Spleen (tissue), 11 donors: Measurements from ENCODE around the gene LTC4S. TPM values are rescaled to one million over a fixed set of nuclear protein-coding genes. Genes with fewer than 3 reads are reported as not detected.

Source experiments
- DNase-seq: peaks from one replicate; pipeline ENCODE4 v3.0.0-alpha.2; 2020
- H3K27ac ChIP-seq, 8 donors: fragments of 200-600 bp; sonication (generic) in 7 of 8; 1 replicate in 4 of 8; 2 replicates in 4 of 8; pipeline versions ENCODE4 v1.5.0 to v1.8.0; 2016 to 2021; ENCODE audit warnings: inconsistent platforms in 4 of 8, mild to moderate bottlenecking in 4 of 8, moderate library complexity in 1 of 8
- H3K27me3 ChIP-seq, 7 donors: fragments of 200-600 bp; sonication (generic) in 6 of 7; replicated peaks in 1 of 7; 1 replicate in 4 of 7; 2 replicates in 3 of 7; pipeline versions ENCODE4 v1.5.0 to v1.8.0; 2016 to 2021; ENCODE audit warnings: inconsistent platforms in 3 of 7, mild to moderate bottlenecking in 1 of 7
- H3K36me3 ChIP-seq, 6 donors: fragments of 200-600 bp; sonication (generic) in 5 of 6; 1 replicate in 4 of 6; 2 replicates in 2 of 6; pipeline versions ENCODE4 v1.5.0 to v1.8.0; 2016 to 2021; ENCODE audit warnings: inconsistent platforms in 2 of 6
- H3K4me1 ChIP-seq, 6 donors: fragments of 200-600 bp; sonication (generic) in 5 of 6; 1 replicate in 3 of 6; 2 replicates in 3 of 6; pipeline versions ENCODE4 v1.5.0 to v1.8.0; 2016 to 2021; ENCODE audit warnings: inconsistent platforms in 3 of 6
- H3K4me3 ChIP-seq, 8 donors: fragments of 200-600 bp; sonication (generic) in 7 of 8; 1 replicate in 4 of 8; 2 replicates in 4 of 8; pipeline versions ENCODE4 v1.5.0 to v1.8.0; 2016 to 2021; ENCODE audit warnings: inconsistent platforms in 4 of 8, mild to moderate bottlenecking in 4 of 8, moderate library complexity in 2 of 8
- H3K9me3 ChIP-seq, 8 donors: fragments of 200-600 bp; sonication (generic) in 7 of 8; 1 replicate in 4 of 8; 2 replicates in 4 of 8; pipeline versions ENCODE4 v1.5.0 to v1.8.0; 2016 to 2021; ENCODE audit warnings: inconsistent platforms in 4 of 8
- POLR2A ChIP-seq, 3 donors: fragments of 450-650 bp; IDR thresholded peaks; one replicate each; pipeline ENCODE4 v1.5.1; 2017; ENCODE audit warnings: antibody characterized with exemption in 3 of 3, mild to moderate bottlenecking in 1 of 3
- POLR2AphosphoS5 ChIP-seq, 3 donors: sonication (generic); formaldehyde crosslinking; IDR thresholded peaks; one replicate each; pipeline ENCODE4 v1.5.1; 2017; ENCODE audit warnings: antibody characterized with exemption in 3 of 3
- WGBS, 5 donors: extraction: QIAGEN DNeasy Blood & Tissue Kit in 3 of 5; methylation state at CpG; one replicate each; pipeline versions ENCODE4 v1.1.5 to v1.1.7; 2013 to 2018; 5-methylcytosine and 5-hydroxymethylcytosine counted together
- intact Hi-C: fragments of 100-400 bp; cut with DNase I; formaldehyde crosslinking; loops from one replicate; pipeline ENCODE4 v1.15.0; 2023; ENCODE audit warnings: low total_unique reads
- polyA plus RNA-seq, 3 donors: library from polyadenylated mRNA; stranded (reverse); fragments of 200-250 nt; gene quantifications; one replicate each; pipeline ENCODE4 v1.2.1, GENCODE V29; 2013
- total RNA-seq, 7 donors: library from RNA; depleted of rRNA in 3 of 7; stranded (reverse); fragments of >200 nt in 3 of 7; fragmentation: NEBNext Ultra II Directional in 4 of 7; extraction: Animal tissue kit (Norgen Biotek cat#: 25700) in 4 of 7; gene quantifications; one replicate each; pipeline versions ENCODE4 v1.1.0 to v1.2.1, GENCODE V29; 2016 to 2021
- TF ChIP-seq, protein P1 (sequence below), 11 experiments: fragments of 200-600 bp in 7 of 11; fragments of 450-650 bp in 4 of 11; sonication (generic) in 4 of 11; IDR thresholded peaks in 8 of 11; conservative IDR thresholded peaks in 3 of 11; 1 replicate in 7 of 11; 2 replicates in 4 of 11; pipeline versions ENCODE4 v1.4.0 to v1.8.0; 2016 to 2021; ENCODE audit warnings: antibody characterized with exemption in 11 of 11, inconsistent platforms in 4 of 11, mild to moderate bottlenecking in 1 of 11
- donor health status: healthy with polysubstance abuse.
- donor health status: DM: no; HTN: no; CAD: no; lungs with moderate emphysema.
- donor health status: DM: no; HTN: no; CAD: no.
- donor health status: Bipolar disorder and iron deficiency.
- donor health status: healthy.
- donor health status: DM: no; HTN: no; CAD: no.
- donor health status: DM: yes; HTN: yes; CAD: no.

The LTC4S gene
- total and polyA plus RNA-seq, 10 donors: 3.1 to 24.2 (median 9.0) TPM

GRCh38 chr5:179766726-179767455, 26.9 kb upstream of the LTC4S start:
- Histone ChIP-seq H3K36me3 (peaks cover 0 to 70% (median 58%) of the 10 kb centered on the region in 6 donors), H3K27ac (no peak overlapping the region), H3K4me3 (no peak overlapping the region), H3K27me3 (no peaks in the 10 kb centered on the region), H3K9me3 (no peaks in the 10 kb centered on the region), H3K4me1 (peaks cover 12 to 95% (median 47%) of the 10 kb centered on the region in 6 donors)
- 54 to 74% (median 56%) methylated on average over 12 of the region's 12 CpGs for WGBS, 5 donors
- intact Hi-C loops: no loop called here
- no peak for DNase-seq
- TF ChIP-seq, protein P1, sequence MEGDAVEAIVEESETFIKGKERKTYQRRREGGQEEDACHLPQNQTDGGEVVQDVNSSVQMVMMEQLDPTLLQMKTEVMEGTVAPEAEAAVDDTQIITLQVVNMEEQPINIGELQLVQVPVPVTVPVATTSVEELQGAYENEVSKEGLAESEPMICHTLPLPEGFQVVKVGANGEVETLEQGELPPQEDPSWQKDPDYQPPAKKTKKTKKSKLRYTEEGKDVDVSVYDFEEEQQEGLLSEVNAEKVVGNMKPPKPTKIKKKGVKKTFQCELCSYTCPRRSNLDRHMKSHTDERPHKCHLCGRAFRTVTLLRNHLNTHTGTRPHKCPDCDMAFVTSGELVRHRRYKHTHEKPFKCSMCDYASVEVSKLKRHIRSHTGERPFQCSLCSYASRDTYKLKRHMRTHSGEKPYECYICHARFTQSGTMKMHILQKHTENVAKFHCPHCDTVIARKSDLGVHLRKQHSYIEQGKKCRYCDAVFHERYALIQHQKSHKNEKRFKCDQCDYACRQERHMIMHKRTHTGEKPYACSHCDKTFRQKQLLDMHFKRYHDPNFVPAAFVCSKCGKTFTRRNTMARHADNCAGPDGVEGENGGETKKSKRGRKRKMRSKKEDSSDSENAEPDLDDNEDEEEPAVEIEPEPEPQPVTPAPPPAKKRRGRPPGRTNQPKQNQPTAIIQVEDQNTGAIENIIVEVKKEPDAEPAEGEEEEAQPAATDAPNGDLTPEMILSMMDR (IDR thresholded peaks at IDR 0.05 in 8 of 11, conservative IDR thresholded peaks at IDR 0.05 in 3 of 11): no peak
- TF ChIP-seq POLR2AphosphoS5 (IDR thresholded peaks at IDR 0.05): no peak
- TF ChIP-seq POLR2A (IDR thresholded peaks at IDR 0.05): no peak

- no peaks in the 10 kb centered on the region for H3K27me3 ChIP-seq
- no peak overlapping the region for H3K27ac ChIP-seq
- H3K4me1 ChIP-seq: peaks cover 6 to 95% (median 42%) of the 10 kb centered on the region in 6 donors
- intact Hi-C loops: no loop called here
- TF ChIP-seq, protein P1 (IDR thresholded peaks at IDR 0.05 in 8 of 11, conservative IDR thresholded peaks at IDR 0.05 in 3 of 11): no peak
- no peak for TF ChIP-seq POLR2AphosphoS5 (IDR thresholded peaks at IDR 0.05)
- TF ChIP-seq POLR2A (IDR thresholded peaks at IDR 0.05): no peak
- no peak overlapping the region for H3K4me3 ChIP-seq
- DNase-seq: no peak
- no peaks in the 10 kb centered on the region for H3K9me3 ChIP-seq
- H3K36me3 ChIP-seq: peaks cover 2 to 77% (median 65%) of the 10 kb centered on the region in 6 donors
- 85 to 95% (median 91%) methylated on average over 9 of the region's 9 CpGs for WGBS, 5 donors
Observed at GRCh38 chr5:179767496-179768100, 26.2 kb upstream of the LTC4S start.

DNA sequence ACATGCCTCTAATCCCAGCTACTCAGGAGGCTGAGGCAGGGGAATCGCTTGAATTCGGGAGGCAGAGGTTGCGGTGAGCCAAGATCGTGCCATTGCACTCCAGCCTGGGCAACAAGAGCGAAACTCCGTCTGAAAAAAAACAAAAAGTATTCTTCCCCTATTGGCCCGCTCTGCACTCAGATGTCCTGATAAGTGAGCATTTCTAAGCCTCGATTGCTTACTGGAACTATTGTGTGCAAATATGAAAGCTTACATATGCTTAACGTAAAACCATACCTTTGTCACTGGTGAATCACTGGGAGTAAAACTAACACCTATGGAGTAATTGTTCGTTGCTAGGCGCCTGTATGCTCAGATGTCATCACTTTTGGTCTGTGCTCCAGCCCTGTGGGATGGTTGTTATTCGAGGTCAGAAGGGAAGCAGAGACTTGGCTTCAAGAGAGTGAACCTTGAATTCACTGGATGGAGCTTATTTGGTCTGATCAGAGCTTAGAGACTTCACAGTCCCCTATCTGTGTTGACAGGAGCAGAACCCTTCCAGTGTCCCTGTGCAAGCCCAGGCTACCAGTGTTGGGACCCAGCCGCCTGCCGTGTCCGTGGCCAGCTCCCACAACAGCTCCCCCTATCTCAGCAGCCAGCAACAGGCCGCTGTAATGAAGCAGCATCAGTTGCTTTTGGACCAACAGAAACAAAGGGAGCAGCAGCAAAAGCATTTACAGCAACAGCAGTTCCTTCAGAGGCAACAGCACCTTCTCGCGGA, 25.3 kb upstream of the LTC4S start:
- Histone ChIP-seq H3K4me1 (peaks cover 2 to 86% (median 33%) of the 10 kb centered on the region in 6 donors), H3K9me3 (no peaks in the 10 kb centered on the region), H3K27ac (no peak overlapping the region), H3K4me3 (no peak overlapping the region), H3K36me3 (peaks cover 2 to 86% (median 74%) of the 10 kb centered on the region in 6 donors), H3K27me3 (no peaks in the 10 kb centered on the region)
- WGBS, 5 donors: 87 to 93% (median 90%) methylated on average over 15 to 18 of the region's 18 CpGs
- TF ChIP-seq POLR2A (IDR thresholded peaks at IDR 0.05): no peak
- TF ChIP-seq, protein P1 (IDR thresholded peaks at IDR 0.05 in 8 of 11, conservative IDR thresholded peaks at IDR 0.05 in 3 of 11): no peak
- TF ChIP-seq POLR2AphosphoS5 (IDR thresholded peaks at IDR 0.05): no peak
- intact Hi-C loops: no loop called here
- DNase-seq: peak; percentile 51
